ENCODE data around the gene MACROH2A1.

The MACROH2A1 gene

DNA sequence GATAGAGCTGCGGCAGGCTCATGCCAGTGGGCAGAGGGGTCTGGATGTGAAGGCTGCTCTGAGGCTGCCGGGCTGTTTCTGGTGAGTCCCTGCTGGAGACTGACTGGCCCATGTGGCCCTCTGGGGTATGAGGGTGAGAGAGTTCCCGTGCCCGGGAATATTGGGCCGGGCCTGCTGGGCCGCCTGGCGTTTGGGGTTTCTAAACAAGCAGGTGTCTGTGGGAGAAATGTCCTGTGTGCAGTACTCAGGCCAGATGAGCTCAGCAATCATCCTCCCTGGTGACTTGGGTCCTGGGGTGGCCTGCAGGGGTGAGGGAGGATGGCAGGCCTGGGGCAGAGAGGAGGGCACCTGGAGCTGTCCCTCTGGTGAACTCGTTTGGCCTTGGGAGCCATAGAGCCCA is 74.9 kb downstream of the MACROH2A1 start:
- Histone ChIP-seq H3K27ac (ENCODE audit: low read depth, low read length) (no peak overlapping the region), H3K4me1 (ENCODE audit: control insufficient read depth, low read length) (no peaks in the 10 kb centered on the region), H3K27me3 (ENCODE audit: control insufficient read depth, low read length) (no peaks in the 10 kb centered on the region), H4K20me1 (ENCODE audit: control insufficient read depth, insufficient read depth, low read depth, low read length) (no peaks in the 10 kb centered on the region), H3K9me2 (replicated peaks; ENCODE audit: control insufficient read depth, low read length) (no peaks in the 10 kb centered on the region), H3K9me3 (ENCODE audit: control insufficient read depth, insufficient read depth, low read length) (no peaks in the 10 kb centered on the region), H3F3A (ENCODE audit: control insufficient read depth, insufficient read depth) (no peaks in the 10 kb centered on the region), H3K36me3 (ENCODE audit: control insufficient read depth, low read length) (no peaks in the 10 kb centered on the region), H3K4me2 (ENCODE audit: low read length) (no peak overlapping the region), H3K4me3 (ENCODE audit: low read length) (no peak overlapping the region), H3K79me2 (ENCODE audit: control insufficient read depth, low read length) (no peaks in the 10 kb centered on the region)
- TF ChIP-seq EZH2phosphoT487 (IDR thresholded peaks at IDR 0.05; ENCODE audit: borderline replicate concordance, low read length) (no peak), CTCF (IDR thresholded peaks at IDR 0.05; ENCODE audit: low read depth, low read length, poor library complexity, severe bottlenecking) (no peak)

- Histone ChIP-seq H3F3A (ENCODE audit: control insufficient read depth, insufficient read depth) (no peaks in the 10 kb centered on the region), H3K4me3 (ENCODE audit: low read length) (no peak overlapping the region), H3K79me2 (ENCODE audit: control insufficient read depth, low read length) (no peaks in the 10 kb centered on the region), H3K36me3 (ENCODE audit: control insufficient read depth, low read length) (no peaks in the 10 kb centered on the region), H4K20me1 (ENCODE audit: control insufficient read depth, insufficient read depth, low read depth, low read length) (no peaks in the 10 kb centered on the region), H3K27ac (ENCODE audit: low read depth, low read length) (no peak overlapping the region), H3K9me3 (ENCODE audit: control insufficient read depth, insufficient read depth, low read length) (no peaks in the 10 kb centered on the region), H3K4me2 (ENCODE audit: low read length) (no peak overlapping the region), H3K4me1 (ENCODE audit: control insufficient read depth, low read length) (no peaks in the 10 kb centered on the region), H3K27me3 (ENCODE audit: control insufficient read depth, low read length) (no peaks in the 10 kb centered on the region), H3K9me2 (replicated peaks; ENCODE audit: control insufficient read depth, low read length) (no peaks in the 10 kb centered on the region)
- TF ChIP-seq CTCF (IDR thresholded peaks at IDR 0.05; ENCODE audit: low read depth, low read length, poor library complexity, severe bottlenecking) (no peak), EZH2phosphoT487 (IDR thresholded peaks at IDR 0.05; ENCODE audit: borderline replicate concordance, low read length) (no peak)
These were observed 75.3 kb downstream of the MACROH2A1 start for GRCh38 chr5:135323701-135324132.

DNA sequence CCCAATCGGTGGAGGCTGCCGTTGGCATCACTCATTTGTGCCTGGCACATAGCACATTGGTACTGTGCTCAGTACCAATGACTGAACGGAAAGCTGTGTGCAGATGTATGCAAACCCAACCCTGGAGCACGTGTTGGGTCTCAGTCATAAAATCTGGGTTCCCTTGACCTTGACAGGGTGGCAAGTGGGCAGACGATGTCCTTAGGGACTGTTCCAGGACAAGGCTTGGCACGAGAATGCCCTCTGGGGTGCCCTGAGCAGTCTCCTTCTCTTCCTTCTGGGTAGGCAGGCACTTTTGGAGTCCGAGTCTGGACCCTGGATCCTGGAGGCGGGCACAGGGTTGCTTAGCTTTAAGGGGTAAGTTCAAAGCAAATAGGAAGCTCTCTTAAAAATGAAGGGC is 75.8 kb downstream of the MACROH2A1 start:
- Histone ChIP-seq H3K4me3 (ENCODE audit: low read length) (no peak overlapping the region), H4K20me1 (ENCODE audit: control insufficient read depth, insufficient read depth, low read depth, low read length) (no peaks in the 10 kb centered on the region), H3K79me2 (ENCODE audit: control insufficient read depth, low read length) (no peaks in the 10 kb centered on the region), H3K27me3 (ENCODE audit: control insufficient read depth, low read length) (no peaks in the 10 kb centered on the region), H3K27ac (ENCODE audit: low read depth, low read length) (no peak overlapping the region), H3K4me1 (ENCODE audit: control insufficient read depth, low read length) (no peaks in the 10 kb centered on the region), H3F3A (ENCODE audit: control insufficient read depth, insufficient read depth) (no peaks in the 10 kb centered on the region), H3K9me3 (ENCODE audit: control insufficient read depth, insufficient read depth, low read length) (no peaks in the 10 kb centered on the region), H3K9me2 (replicated peaks; ENCODE audit: control insufficient read depth, low read length) (no peaks in the 10 kb centered on the region), H3K36me3 (ENCODE audit: control insufficient read depth, low read length) (no peaks in the 10 kb centered on the region), H3K4me2 (ENCODE audit: low read length) (no peak overlapping the region)
- TF ChIP-seq CTCF (IDR thresholded peaks at IDR 0.05; ENCODE audit: low read depth, low read length, poor library complexity, severe bottlenecking) (no peak), EZH2phosphoT487 (IDR thresholded peaks at IDR 0.05; ENCODE audit: borderline replicate concordance, low read length) (no peak)

DNA sequence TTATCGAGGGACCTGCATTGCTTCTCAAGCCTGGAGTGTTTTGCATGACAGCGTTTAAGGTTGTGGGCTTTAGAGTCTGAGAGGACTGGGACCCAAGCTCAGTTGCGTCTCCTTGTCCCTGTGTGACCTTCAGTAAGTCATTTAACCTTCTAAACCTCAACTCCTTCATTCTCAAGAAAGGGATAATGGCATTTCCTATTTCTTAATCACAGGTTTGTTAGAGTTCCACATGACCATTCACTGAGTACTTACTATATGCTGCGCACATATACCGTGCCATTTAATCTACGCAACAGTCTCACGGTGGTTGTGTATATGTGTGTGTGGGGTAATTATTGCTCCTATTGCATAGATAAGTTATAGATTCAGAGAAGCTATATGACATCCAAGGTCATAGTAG is 76.3 kb downstream of the MACROH2A1 start:
- H3K27me3 ChIP-seq (ENCODE audit: control insufficient read depth, low read length), result no peaks in the 10 kb centered on the region
- no peaks in the 10 kb centered on the region for H3K9me2 ChIP-seq (replicated peaks; ENCODE audit: control insufficient read depth, low read length)
- no peak overlapping the region for H3K4me2 ChIP-seq (ENCODE audit: low read length)
- no peaks in the 10 kb centered on the region for H3K4me1 ChIP-seq (ENCODE audit: control insufficient read depth, low read length)
- H3K79me2 ChIP-seq (ENCODE audit: control insufficient read depth, low read length), result no peaks in the 10 kb centered on the region
- no peak overlapping the region for H3K4me3 ChIP-seq (ENCODE audit: low read length)
- no peak overlapping the region for H3K27ac ChIP-seq (ENCODE audit: low read depth, low read length)
- no peaks in the 10 kb centered on the region for H3F3A ChIP-seq (ENCODE audit: control insufficient read depth, insufficient read depth)
- TF ChIP-seq EZH2phosphoT487 (IDR thresholded peaks at IDR 0.05; ENCODE audit: borderline replicate concordance, low read length) (no peak), CTCF (IDR thresholded peaks at IDR 0.05; ENCODE audit: low read depth, low read length, poor library complexity, severe bottlenecking) (no peak)
- H4K20me1 ChIP-seq (ENCODE audit: control insufficient read depth, insufficient read depth, low read depth, low read length), result no peaks in the 10 kb centered on the region
- H3K36me3 ChIP-seq (ENCODE audit: control insufficient read depth, low read length), result no peaks in the 10 kb centered on the region
- no peaks in the 10 kb centered on the region for H3K9me3 ChIP-seq (ENCODE audit: control insufficient read depth, insufficient read depth, low read length)
